Stomach (tissue), 9 donors: ENCODE measurements around the gene HSPA4L. TPM values are rescaled to one million over a fixed set of nuclear protein-coding genes. Genes with fewer than 3 reads are reported as not detected.

Experiments
- DNase-seq, 2 donors: peaks; one replicate each; pipeline versions ENCODE4 v3.0.0 to v3.0.0-alpha.2; 2013 to 2019
- H3K27ac ChIP-seq, 5 donors: fragments of 200-600 bp in 4 of 5; sonication (generic) in 4 of 5; one replicate each; pipeline ENCODE4 v1.5.1; 2013 to 2019; ENCODE audit warnings: mild to moderate bottlenecking in 1 of 5, moderate library complexity in 1 of 5
- H3K27me3 ChIP-seq, 3 donors: fragments of 200-600 bp; sonication (generic); one replicate each; pipeline ENCODE4 v1.5.1; 2017 to 2019; ENCODE audit warnings: mixed run types in 1 of 3
- H3K36me3 ChIP-seq, 4 donors: fragments of 200-600 bp; sonication (generic); 1 replicate in 3 of 4; 2 replicates in 1 of 4; pipeline ENCODE4 v1.5.1; 2016 to 2019
- H3K4me1 ChIP-seq, 4 donors: fragments of 200-600 bp; sonication (generic); one replicate each; pipeline ENCODE4 v1.5.1; 2016 to 2019
- H3K4me3 ChIP-seq, 4 donors: fragments of 200-600 bp; sonication (generic) in 3 of 4; one replicate each; pipeline ENCODE4 v1.5.1; 2016 to 2019; ENCODE audit warnings: mild to moderate bottlenecking in 1 of 4
- H3K9me3 ChIP-seq, 4 donors: fragments of 200-600 bp; sonication (generic); one replicate each; pipeline ENCODE4 v1.5.1; 2016 to 2019
- CTCF ChIP-seq, 7 experiments: fragments of 450-650 bp in 4 of 7; fragments of 200-600 bp in 3 of 7; sonication (generic) in 3 of 7; IDR thresholded peaks; one replicate each; pipeline ENCODE4 v1.5.1; 2016 to 2019; ENCODE audit warnings: antibody characterized with exemption in 7 of 7, control low read depth in 2 of 7, mild to moderate bottlenecking in 1 of 7
- EP300 ChIP-seq: sonication (generic); formaldehyde crosslinking; IDR thresholded peaks from one replicate; pipeline ENCODE4 v1.6.1; 2017; ENCODE audit warnings: antibody characterized with exemption
- POLR2A ChIP-seq, 4 donors: fragments of 450-650 bp; IDR thresholded peaks; one replicate each; pipeline ENCODE4 v1.6.1; 2016; ENCODE audit warnings: antibody characterized with exemption in 4 of 4, control low read depth in 2 of 4, mild to moderate bottlenecking in 1 of 4, moderate library complexity in 1 of 4
- POLR2AphosphoS5 ChIP-seq, 3 donors: sonication (generic); formaldehyde crosslinking; IDR thresholded peaks; one replicate each; pipeline ENCODE4 v1.6.1; 2016; ENCODE audit warnings: antibody characterized with exemption in 3 of 3
- whole genome bisulfite sequencing, 5 donors: extraction: QIAGEN DNeasy Blood & Tissue Kit in 3 of 5; methylation state at CpG; one replicate each; pipeline versions ENCODE4 v1.1.5 to v1.1.7; 2013 to 2018; 5-methylcytosine and 5-hydroxymethylcytosine counted together
- intact Hi-C: fragments of 100-400 bp; cut with DNase I; formaldehyde crosslinking; loops from one replicate; pipeline ENCODE4 v1.15.1; 2023; ENCODE audit warnings: low total_unique reads
- polyA plus RNA-seq, 3 donors: library from polyadenylated mRNA; stranded (reverse); fragments of 200-250 nt; gene quantifications; one replicate each; pipeline ENCODE4 v1.2.3, GENCODE V29; 2013
- total RNA-seq, 5 donors: library from RNA; depleted of rRNA; stranded (reverse); fragments of >200 nt; gene quantifications; one replicate each; pipeline versions ENCODE4 v1.1.0 to v1.2.3, GENCODE V29; 2014 to 2016
- donor health status: healthy with polysubstance abuse.
- donor health status: Bipolar disorder and iron deficiency.
- donor health status: healthy.

Gene HSPA4L
- total and polyA plus RNA-seq, 8 donors, result 0.56 to 17.0 (median 2.9) TPM

DNA sequence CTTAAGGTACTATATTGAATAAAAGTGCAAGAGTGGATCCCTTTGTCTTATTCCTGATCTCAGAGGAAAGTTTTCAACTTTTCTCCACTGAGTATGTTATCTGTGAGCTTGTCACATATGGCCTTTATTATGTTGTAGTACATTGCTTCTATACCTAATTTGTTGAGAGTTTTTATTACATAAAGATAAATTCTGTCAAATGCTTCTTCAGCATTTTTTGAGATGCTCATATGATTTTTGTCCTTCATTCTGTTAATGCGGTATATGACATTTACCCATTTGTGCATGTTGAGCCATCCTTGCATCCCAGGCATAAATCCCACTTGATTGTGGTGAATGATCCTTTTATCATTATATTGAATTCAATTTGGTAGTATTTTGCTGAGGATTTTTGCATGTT is 40.9 kb upstream of the HSPA4L start:
- no peak for TF ChIP-seq EP300
- no peak for TF ChIP-seq POLR2AphosphoS5 (IDR thresholded peaks at IDR 0.05)
- no peak for TF ChIP-seq CTCF (IDR thresholded peaks at IDR 0.05)
- TF ChIP-seq POLR2A (IDR thresholded peaks at IDR 0.05), result no peak
- Histone ChIP-seq H3K9me3 (peaks cover 0 to 7% (median 3%) of the 10 kb centered on the region in 4 donors), H3K36me3 (no peaks in the 10 kb centered on the region), H3K27me3 (no peaks in the 10 kb centered on the region), H3K27ac (no peak overlapping the region), H3K4me3 (no peak overlapping the region), H3K4me1 (no peaks in the 10 kb centered on the region)
- DNase-seq, result no peak
- 94 to 100% (median 98%) methylated on average over 1 of the region's 1 CpG for WGBS, 5 donors
- intact Hi-C loops, result no loop called here

DNA sequence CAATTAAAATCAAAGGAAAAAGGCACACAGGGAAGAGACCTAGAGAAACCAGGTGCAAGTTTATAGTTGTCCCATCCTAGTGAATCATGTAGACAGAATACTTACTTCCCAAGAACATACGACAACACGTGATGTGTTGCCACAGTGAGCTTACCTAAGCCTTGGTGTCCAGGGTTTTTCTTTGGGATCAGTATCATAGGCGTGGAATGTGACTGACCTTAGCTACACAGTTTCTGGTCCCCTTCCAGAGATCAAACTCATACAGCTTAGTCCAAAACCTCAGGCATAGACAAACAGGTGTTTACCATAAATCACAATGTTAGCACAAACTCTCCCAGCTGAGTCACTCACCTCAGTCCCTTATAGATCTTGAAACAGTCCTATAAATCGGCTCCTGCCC is 34.2 kb upstream of the HSPA4L start:
- TF ChIP-seq EP300, result no peak
- no peak for TF ChIP-seq POLR2A (IDR thresholded peaks at IDR 0.05)
- TF ChIP-seq CTCF (IDR thresholded peaks at IDR 0.05), result no peak
- no peak for TF ChIP-seq POLR2AphosphoS5 (IDR thresholded peaks at IDR 0.05)

DNA sequence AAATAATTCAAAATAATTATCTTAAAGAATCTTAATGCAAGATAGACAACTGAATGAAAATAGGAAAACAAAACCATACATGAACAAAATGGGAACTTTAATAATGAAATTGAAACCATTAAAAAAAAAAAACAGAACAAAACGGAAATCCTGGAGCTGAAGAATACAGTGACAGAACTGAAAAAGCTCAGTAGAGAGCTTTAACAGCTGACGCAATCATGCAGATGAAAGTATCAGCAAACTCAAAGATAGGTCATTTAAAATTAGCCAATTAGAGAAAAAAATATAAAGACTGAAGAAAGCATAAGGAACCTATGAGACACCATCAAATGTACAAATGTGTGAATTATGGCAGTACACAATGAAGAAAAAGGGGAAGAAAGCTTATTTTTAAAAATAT is 33.2 kb upstream of the HSPA4L start:
- TF ChIP-seq POLR2AphosphoS5 (IDR thresholded peaks at IDR 0.05) (no peak), EP300 (no peak), CTCF (IDR thresholded peaks at IDR 0.05) (no peak), POLR2A (IDR thresholded peaks at IDR 0.05) (no peak)
- WGBS, 5 donors, result 74 to 93% (median 90%) methylated on average over 2 of the region's 2 CpGs

More for the DNA sequence above, 34.2 kb upstream of the HSPA4L start:
- no peaks in the 10 kb centered on the region for H3K36me3 ChIP-seq
- H3K4me1 ChIP-seq, result no peaks in the 10 kb centered on the region
- intact Hi-C loops, result no loop called here
- peaks cover 0 to 15% (median 7%) of the 10 kb centered on the region in 4 donors for H3K9me3 ChIP-seq
- WGBS, 5 donors, result 79 to 91% (median 87%) methylated on average over 4 of the region's 4 CpGs
- no peak for DNase-seq
- no peak overlapping the region for H3K27ac ChIP-seq
- no peaks in the 10 kb centered on the region for H3K27me3 ChIP-seq
- no peak overlapping the region for H3K4me3 ChIP-seq

DNA sequence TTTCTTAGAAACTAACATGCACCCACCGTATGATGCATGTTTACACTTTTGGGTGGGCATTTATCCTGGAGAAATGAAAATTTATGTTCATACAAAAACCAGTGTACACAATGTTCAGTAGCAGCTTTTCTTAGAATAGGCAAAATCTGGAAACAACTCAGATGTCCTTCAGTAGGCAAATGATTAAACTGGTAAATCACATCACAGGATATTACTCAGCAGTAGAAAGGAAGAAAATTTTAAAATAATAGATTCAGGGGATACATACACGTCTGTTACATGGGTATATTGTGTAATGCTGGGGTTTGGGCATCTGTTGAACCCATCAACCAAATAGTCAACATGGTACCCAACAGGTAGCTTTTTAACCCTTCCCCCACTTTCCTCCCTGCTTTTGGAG is 25.2 kb upstream of the HSPA4L start:
- DNase-seq, result no peak
- Histone ChIP-seq H3K27me3 (no peaks in the 10 kb centered on the region), H3K27ac (no peak overlapping the region), H3K9me3 (no peaks in the 10 kb centered on the region), H3K4me1 (no peaks in the 10 kb centered on the region), H3K4me3 (no peak overlapping the region), H3K36me3 (no peaks in the 10 kb centered on the region)
- TF ChIP-seq EP300 (no peak), POLR2AphosphoS5 (IDR thresholded peaks at IDR 0.05) (no peak), CTCF (IDR thresholded peaks at IDR 0.05) (no peak), POLR2A (IDR thresholded peaks at IDR 0.05) (no peak)
- intact Hi-C loops, result no loop called here
- 61 to 89% (median 82%) methylated on average over 2 of the region's 2 CpGs for WGBS, 5 donors

More for the DNA sequence above, 33.2 kb upstream of the HSPA4L start:
- Histone ChIP-seq H3K27ac (no peak overlapping the region), H3K9me3 (peaks cover 0 to 15% (median 7%) of the 10 kb centered on the region in 4 donors), H3K4me1 (no peaks in the 10 kb centered on the region), H3K4me3 (no peak overlapping the region), H3K27me3 (no peaks in the 10 kb centered on the region), H3K36me3 (no peaks in the 10 kb centered on the region)
- no peak for DNase-seq
- intact Hi-C loops, result no loop called here
